Neuronal stem cell (in vitro differentiated cells): ENCODE measurements around the gene GSS.

Experiments used
- DNase-seq: peaks from one replicate; pipeline ENCODE4 v3.0.0-alpha.2; 2013; ENCODE audit warnings: low spot score
- H2AFZ ChIP-seq: one replicate; pipeline ENCODE4 v1.6.1; 2013; ENCODE audit warnings: mild to moderate bottlenecking, low read length, inconsistent platforms
- H2AK5ac ChIP-seq: 2 replicates; pipeline ENCODE4 v1.6.1; 2013; ENCODE audit warnings: low read depth, mild to moderate bottlenecking, inconsistent platforms, low read length, moderate library complexity, mixed read lengths
- H2BK120ac ChIP-seq: 2 replicates; pipeline ENCODE4 v1.6.1; 2013; ENCODE audit warnings: low read depth, mild to moderate bottlenecking, inconsistent platforms, low read length, moderate library complexity, mixed read lengths
- H2BK12ac ChIP-seq: one replicate; pipeline ENCODE4 v1.6.1; 2013; ENCODE audit warnings: low read length, inconsistent platforms
- H2BK15ac ChIP-seq: 2 replicates; pipeline ENCODE4 v1.6.1; 2013; ENCODE audit warnings: mild to moderate bottlenecking, low read length, inconsistent platforms, mixed read lengths
- H2BK5ac ChIP-seq: one replicate; pipeline ENCODE4 v1.6.1; 2013; ENCODE audit warnings: inconsistent platforms, mild to moderate bottlenecking, low read length, moderate library complexity
- H3K14ac ChIP-seq: one replicate; pipeline ENCODE4 v1.6.1; 2013; ENCODE audit warnings: low read length, inconsistent platforms
- H3K18ac ChIP-seq: 2 replicates; pipeline ENCODE4 v1.6.1; 2013; ENCODE audit warnings: low read length, inconsistent platforms
- H3K23ac ChIP-seq: 2 replicates; pipeline ENCODE4 v1.6.1; 2013; ENCODE audit warnings: low read depth, mild to moderate bottlenecking, mixed read lengths, low read length, inconsistent platforms; ENCODE audit not compliant: poor library complexity
- H3K27ac ChIP-seq: replicated peaks from 3 replicates; pipeline ENCODE4 v1.5.1; 2013; ENCODE audit warnings: low read length, inconsistent platforms
- H3K27me3 ChIP-seq, 3 experiments: 2 replicates each; pipeline ENCODE4 v1.6.1; 2013; ENCODE audit warnings: low read length in 3 of 3, mild to moderate bottlenecking in 2 of 3, inconsistent platforms in 1 of 3, low read depth in 1 of 3, mixed read lengths in 1 of 3, moderate library complexity in 1 of 3; ENCODE audit not compliant: control insufficient read depth in 3 of 3, insufficient read depth in 3 of 3
- H3K36me3 ChIP-seq, 2 donors: replicated peaks in 1 of 2; 2 replicates each; pipeline ENCODE4 v1.6.1; 2013; ENCODE audit warnings: low read length in 2 of 2; ENCODE audit not compliant: control insufficient read depth in 2 of 2, insufficient read depth in 2 of 2
- H3K4ac ChIP-seq: 2 replicates; pipeline ENCODE4 v1.6.1; 2013; ENCODE audit warnings: inconsistent platforms, mild to moderate bottlenecking, low read length, moderate library complexity
- H3K4me1 ChIP-seq, 2 donors: 1 replicate in 1 of 2; 2 replicates in 1 of 2; pipeline ENCODE4 v1.6.1; 2013; ENCODE audit warnings: low read length in 2 of 2, low read depth in 1 of 2; ENCODE audit not compliant: control insufficient read depth in 2 of 2, insufficient read depth in 1 of 2
- H3K4me2 ChIP-seq: one replicate; pipeline ENCODE4 v1.6.1; 2013; ENCODE audit warnings: mild to moderate bottlenecking, low read length, inconsistent platforms; ENCODE audit not compliant: insufficient read depth, poor library complexity, severe bottlenecking
- H3K4me3 ChIP-seq, 2 donors: 2 replicates each; pipeline ENCODE4 v1.5.1; 2013; ENCODE audit warnings: low read length in 2 of 2, mild to moderate bottlenecking in 2 of 2, inconsistent platforms in 1 of 2, moderate library complexity in 1 of 2
- H3K79me1 ChIP-seq: one replicate; pipeline ENCODE4 v1.6.1; 2013; ENCODE audit warnings: low read depth, mild to moderate bottlenecking, inconsistent platforms, low read length, moderate library complexity
- H3K9ac ChIP-seq: one replicate; pipeline ENCODE4 v1.6.1; 2013; ENCODE audit warnings: mild to moderate bottlenecking, low read depth, low read length, inconsistent platforms; ENCODE audit not compliant: poor library complexity
- H3K9me3 ChIP-seq, 2 donors: replicated peaks in 1 of 2; 2 replicates each; pipeline versions ENCODE3 to v1.6.1; 2013; ENCODE audit warnings: low read length in 2 of 2, mild to moderate bottlenecking in 2 of 2, inconsistent platforms in 1 of 2, low read depth in 1 of 2, mixed read lengths in 1 of 2, moderate library complexity in 1 of 2; ENCODE audit not compliant: control insufficient read depth in 2 of 2, insufficient read depth in 1 of 2
- H4K8ac ChIP-seq: one replicate; pipeline ENCODE4 v1.6.1; 2013; ENCODE audit warnings: low read depth, mild to moderate bottlenecking, inconsistent platforms, low read length, moderate library complexity
- H4K91ac ChIP-seq: one replicate; pipeline ENCODE4 v1.6.1; 2013; ENCODE audit warnings: low read length, low read depth, mild to moderate bottlenecking, inconsistent platforms; ENCODE audit not compliant: poor library complexity
- WGBS, 2 donors: extraction: QIAGEN DNeasy Blood & Tissue Kit; methylation state at CpG; one replicate each; pipeline ENCODE4 v1.1.7; 2013; ENCODE audit warnings: missing lambda C conversion rate in 2 of 2, mixed read lengths in 1 of 2; ENCODE audit not compliant: insufficient read length in 2 of 2, insufficient replicate concordance in 1 of 2; ENCODE audit errors: extremely low coverage in 2 of 2; 5-methylcytosine and 5-hydroxymethylcytosine counted together

GSS gene

DNA sequence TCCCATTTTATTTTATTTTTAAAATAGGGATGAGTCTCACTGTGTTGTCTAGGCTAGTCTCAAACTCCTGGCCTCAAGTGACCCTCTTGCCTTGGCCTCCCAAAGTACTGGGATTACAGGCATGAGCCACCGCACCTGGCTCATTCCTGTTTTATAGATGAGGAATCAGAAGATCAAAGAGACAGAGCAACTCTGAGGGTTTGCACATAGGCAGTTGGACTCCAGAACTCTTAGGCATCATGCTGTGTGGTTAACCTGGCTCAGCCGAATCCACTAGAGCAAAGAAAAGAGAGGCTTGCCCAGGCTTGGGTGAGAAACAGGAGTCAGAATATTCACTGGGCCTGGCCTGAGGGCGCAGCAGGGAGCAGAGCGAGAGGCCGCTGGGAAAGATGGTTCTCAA, 9.4 kb upstream of the GSS start:
- no peaks in the 10 kb centered on the region for H3K79me1 ChIP-seq
- no peak overlapping the region for H3K4me3 ChIP-seq
- no peak overlapping the region for H3K18ac ChIP-seq
- no peaks in the 10 kb centered on the region for H3K36me3 ChIP-seq
- no peak overlapping the region for H4K8ac ChIP-seq
- no peak overlapping the region for H3K23ac ChIP-seq
- no peak overlapping the region for H2AFZ ChIP-seq
- DNase-seq: no peak
- no peak overlapping the region for H2BK120ac ChIP-seq
- H3K4me2 ChIP-seq: no peak overlapping the region
- no peak overlapping the region for H2BK5ac ChIP-seq
- H3K27ac ChIP-seq: no peak overlapping the region
- no peaks in the 10 kb centered on the region for H3K27me3 ChIP-seq
- H2BK12ac ChIP-seq: no peak overlapping the region
- no peaks in the 10 kb centered on the region for H3K9me3 ChIP-seq
- H3K14ac ChIP-seq: no peak overlapping the region
- H4K91ac ChIP-seq: no peak overlapping the region
- no peak overlapping the region for H3K4ac ChIP-seq
- no peak overlapping the region for H2BK15ac ChIP-seq
- WGBS, 2 donors: no CpG with 5 or more reads among the region's 5 CpGs
- H2AK5ac ChIP-seq: no peak overlapping the region
- no peak overlapping the region for H3K9ac ChIP-seq
- H3K4me1 ChIP-seq: peaks cover 0 to 11% of the 10 kb centered on the region in 2 donors

DNA sequence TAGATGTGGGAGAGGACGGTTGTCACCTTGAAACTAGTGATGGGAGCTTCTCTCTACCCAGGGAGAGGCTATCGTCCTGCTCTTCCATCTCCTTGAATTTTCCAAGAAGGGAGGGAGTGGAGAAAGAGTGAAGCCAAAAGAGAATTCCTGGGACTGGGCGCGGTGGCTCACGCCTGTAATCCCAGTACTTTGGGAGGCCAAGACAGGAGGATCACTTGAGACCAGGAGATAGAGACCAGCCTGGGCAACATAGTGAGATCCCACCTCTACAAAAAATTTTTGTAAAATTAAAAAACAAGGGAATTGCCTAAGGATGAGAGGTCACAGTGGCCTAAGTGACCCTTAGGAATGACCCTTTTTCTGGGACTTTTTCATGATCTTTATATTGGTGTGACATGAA, 8.9 kb upstream of the GSS start:
- H3K27ac ChIP-seq: no peak overlapping the region
- H4K91ac ChIP-seq: no peak overlapping the region
- H3K4me2 ChIP-seq: no peak overlapping the region
- H3K23ac ChIP-seq: no peak overlapping the region
- no peak overlapping the region for H2BK15ac ChIP-seq
- H3K9me3 ChIP-seq: no peaks in the 10 kb centered on the region
- H3K79me1 ChIP-seq: no peaks in the 10 kb centered on the region
- no peak for DNase-seq
- no peak overlapping the region for H2BK120ac ChIP-seq
- H3K14ac ChIP-seq: no peak overlapping the region
- H3K18ac ChIP-seq: no peak overlapping the region
- no peak overlapping the region for H3K4me3 ChIP-seq
- H3K27me3 ChIP-seq: no peaks in the 10 kb centered on the region
- H3K4ac ChIP-seq: no peak overlapping the region
- no CpG with 5 or more reads among the region's 5 CpGs for WGBS, 2 donors
- no peak overlapping the region for H2AK5ac ChIP-seq
- H2BK5ac ChIP-seq: no peak overlapping the region
- H3K9ac ChIP-seq: no peak overlapping the region
- peaks cover 0 to 11% of the 10 kb centered on the region in 2 donors for H3K4me1 ChIP-seq
- no peak overlapping the region for H2AFZ ChIP-seq
- no peak overlapping the region for H4K8ac ChIP-seq
- no peaks in the 10 kb centered on the region for H3K36me3 ChIP-seq
- H2BK12ac ChIP-seq: no peak overlapping the region

DNA sequence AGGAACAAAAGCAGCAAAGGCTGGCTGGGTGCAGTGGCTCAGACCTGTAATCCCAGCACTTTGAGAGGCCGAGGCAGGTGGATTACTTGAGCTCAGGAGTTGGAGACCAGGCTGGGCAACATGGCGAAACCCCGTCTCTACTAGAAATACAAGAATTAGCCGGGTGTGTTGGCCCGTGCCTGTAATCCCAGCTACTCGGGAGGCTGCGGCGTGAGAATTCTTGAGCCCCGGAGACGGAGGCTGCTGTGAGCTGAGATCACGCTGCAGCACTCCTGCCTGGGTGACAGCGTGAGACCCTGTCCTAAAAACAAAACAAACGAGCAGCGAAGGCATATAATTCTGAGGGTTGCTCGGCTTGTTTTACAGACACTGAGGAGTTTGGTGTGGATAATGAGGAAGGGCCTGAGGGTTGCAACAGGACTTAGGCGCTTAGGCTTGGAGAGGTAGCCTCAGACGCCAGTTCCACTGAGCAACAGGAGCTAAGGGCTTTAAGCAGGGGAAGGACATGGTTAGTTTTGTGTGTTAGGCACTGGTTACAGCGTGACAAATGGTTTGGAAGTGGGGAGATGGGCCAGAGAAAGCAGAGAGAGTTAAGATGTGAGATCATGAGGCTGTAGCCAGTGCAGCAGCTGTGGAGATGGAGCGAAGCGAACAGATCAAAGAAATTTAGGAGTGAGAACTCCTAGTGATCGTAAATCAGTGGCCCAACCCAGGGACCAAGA, 1.3 kb upstream of the GSS start:
- H3K18ac ChIP-seq: no peak overlapping the region
- DNase-seq: no peak
- H4K8ac ChIP-seq: no peak overlapping the region
- peak overlapping the region; percentile 96 for H2AFZ ChIP-seq
- H2BK12ac ChIP-seq: no peak overlapping the region
- H4K91ac ChIP-seq: no peak overlapping the region
- WGBS, 2 donors: no CpG with 5 or more reads among the region's 21 CpGs
- H3K79me1 ChIP-seq: no peaks in the 10 kb centered on the region
- H3K4me2 ChIP-seq: no peak overlapping the region
- H2BK15ac ChIP-seq: no peak overlapping the region
- no peak overlapping the region for H3K4ac ChIP-seq
- H2BK120ac ChIP-seq: no peak overlapping the region
- peaks cover 3 to 7% of the 10 kb centered on the region in 2 donors for H3K4me1 ChIP-seq
- H2AK5ac ChIP-seq: no peak overlapping the region
- no peak overlapping the region for H3K14ac ChIP-seq
- H3K9me3 ChIP-seq: peaks cover 0 to 7% of the 10 kb centered on the region in 2 donors
- H2BK5ac ChIP-seq: no peak overlapping the region
- H3K27ac ChIP-seq: no peak overlapping the region
- no peak overlapping the region for H3K9ac ChIP-seq
- no peaks in the 10 kb centered on the region for H3K27me3 ChIP-seq
- H3K23ac ChIP-seq: peak overlapping the region; percentile 8
- no peaks in the 10 kb centered on the region for H3K36me3 ChIP-seq
- no peak overlapping the region for H3K4me3 ChIP-seq

DNA sequence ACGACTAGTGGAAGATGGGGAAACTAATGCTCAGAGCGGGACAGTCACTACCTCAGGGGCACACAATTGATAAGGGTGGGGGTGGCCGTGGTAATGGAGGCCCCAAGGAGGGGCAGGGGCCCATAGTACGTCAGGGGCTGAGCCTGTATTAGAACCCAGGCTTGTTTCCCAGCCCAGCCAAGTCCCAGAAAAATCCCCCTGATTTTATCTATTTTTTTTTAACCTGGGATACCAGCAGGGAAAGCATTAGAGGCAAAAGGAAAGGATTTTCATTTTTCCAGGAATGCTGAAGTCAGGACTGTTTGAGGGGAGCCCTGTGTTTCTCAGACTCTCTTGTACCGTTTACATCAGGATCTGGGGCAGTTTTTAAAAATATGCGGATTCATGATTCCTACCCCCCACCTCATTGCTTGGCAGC, 444 bp upstream of the GSS start:
- Histone ChIP-seq H3K4me3 (peak overlapping the region; percentile 66 to 71), H3K79me1 (no peaks in the 10 kb centered on the region), H3K36me3 (peaks cover 1 to 5% of the 10 kb centered on the region in 2 donors), H3K4ac (no peak overlapping the region), H3K9ac (peak overlapping the region; percentile 7), H3K4me1 (peaks cover 3 to 12% of the 10 kb centered on the region in 2 donors), H2BK5ac (no peak overlapping the region), H2AK5ac (no peak overlapping the region), H3K14ac (no peak overlapping the region), H3K23ac (peak overlapping the region; percentile 95), H2BK12ac (no peak overlapping the region), H2BK15ac (no peak overlapping the region), H2BK120ac (no peak overlapping the region), H3K27me3 (no peaks in the 10 kb centered on the region), H3K4me2 (peak overlapping the region; percentile 68), H4K8ac (no peak overlapping the region), H4K91ac (no peak overlapping the region), H2AFZ (peak overlapping the region; percentile 96), H3K18ac (peak overlapping the region; percentile 81), H3K9me3 (peaks cover 2 to 7% of the 10 kb centered on the region in 2 donors), H3K27ac (peak overlapping the region; percentile 68)
- WGBS, 2 donors: no CpG with 5 or more reads among the region's 6 CpGs
- DNase-seq: no peak
